GM12878 (cell line): Measurements from ENCODE around the gene LOX. TPM values are rescaled to one million over a fixed set of nuclear protein-coding genes. Genes with fewer than 3 reads are reported as not detected.

Source experiments
- ATAC-seq: fragments of 200-7000 bp; cut with Tn5 transposase; 3 replicates; pipeline ENCODE4 v1.9.1; 2020; ENCODE audit warnings: mild to moderate bottlenecking, moderate library complexity
- BruUV-seq: library from RNA; stranded (reverse); fragments of 400-500 nt; replicated peaks from 2 replicates; lab custom pipeline; 2021; lab: Mats Ljungman, UMichigan
- CTCF ChIA-PET: fragments of 300-600 bp; sonication (Branson Sonifier 250); formaldehyde crosslinking; extraction: SDS; loops from one replicate; lab custom pipeline; 2021; ENCODE audit warnings: inconsistent platforms; lab: Yijun Ruan, JAX
- POLR2A ChIA-PET: fragments of 350-600 bp; formaldehyde crosslinking; extraction: SDS; loops from one replicate; lab custom pipeline; 2021; ENCODE audit warnings: inconsistent platforms; lab: Charles Lee
- RAD21 ChIA-PET: fragments of 300-600 bp; sonication (Branson Sonifier 250); formaldehyde crosslinking; loops from one replicate; lab custom pipeline; 2023; ENCODE audit warnings: antibody characterized with exemption; ENCODE audit not compliant: unreplicated experiment; lab: Charles Lee
- SMC1A ChIA-PET: fragments of 300-600 bp; sonication (Branson Sonifier 250); formaldehyde crosslinking; loops from one replicate; lab custom pipeline; 2023; ENCODE audit not compliant: unreplicated experiment, uncharacterized antibody; lab: Charles Lee
- DNase-seq: peaks from one replicate; pipeline ENCODE4 v3.0.0-alpha.2; 2011; ENCODE audit warnings: low read depth, low spot score
- FAIRE-seq: peaks from 3 replicates; lab custom pipeline; 2011; peaks lifted over from hg19 to GRCh38; lab: Jason Lieb, UNC
- H2AFZ ChIP-seq: 2 replicates; pipeline ENCODE4 v1.6.0; 2011; ENCODE audit warnings: low read depth, low read length, control low read depth; ENCODE audit not compliant: control insufficient read depth
- H3K27ac ChIP-seq: 2 replicates; pipeline ENCODE4 v1.5.1; 2011; ENCODE audit warnings: control low read depth; ENCODE audit not compliant: control insufficient read depth, insufficient read depth
- H3K27me3 ChIP-seq, 2 experiments: replicated peaks in 1 of 2; 2 replicates each; pipeline versions ENCODE4 v1.6.0 to v1.6.1; 2011; ENCODE audit warnings: low read length in 1 of 2; ENCODE audit not compliant: control insufficient read depth in 2 of 2, insufficient read depth in 2 of 2
- H3K36me3 ChIP-seq, 2 experiments: 2 replicates each; pipeline ENCODE4 v1.5.1; 2011; ENCODE audit warnings: low read length in 1 of 2; ENCODE audit not compliant: control insufficient read depth in 2 of 2, insufficient read depth in 2 of 2
- H3K4me1 ChIP-seq: 2 replicates; pipeline ENCODE4 v1.6.1; 2011; ENCODE audit warnings: mild to moderate bottlenecking, low read length, moderate library complexity, mixed read lengths; ENCODE audit not compliant: control insufficient read depth, insufficient read depth
- H3K4me2 ChIP-seq: 2 replicates; pipeline ENCODE4 v1.6.0; 2011; ENCODE audit warnings: control low read depth; ENCODE audit not compliant: control insufficient read depth, insufficient read depth
- H3K4me3 ChIP-seq: fragments of 200-600 bp; sonication (generic); 2 replicates; pipeline ENCODE4 v1.5.1; 2016
- H3K79me2 ChIP-seq: 2 replicates; pipeline ENCODE4 v1.6.0; 2011; ENCODE audit warnings: low read length; ENCODE audit not compliant: control insufficient read depth, insufficient read depth
- H3K9ac ChIP-seq: 2 replicates; pipeline ENCODE4 v1.8.0; 2011; ENCODE audit warnings: low read length, control low read depth, mixed read lengths; ENCODE audit not compliant: control insufficient read depth, insufficient read depth
- H3K9me3 ChIP-seq: replicated peaks from 3 replicates; pipeline ENCODE4 v1.5.1; 2011; ENCODE audit warnings: mild to moderate bottlenecking, low read length; ENCODE audit not compliant: control insufficient read depth, insufficient read depth
- H4K20me1 ChIP-seq: 2 replicates; pipeline ENCODE4 v1.6.0; 2011; ENCODE audit not compliant: control insufficient read depth, insufficient read depth
- FOS ChIP-seq: IDR thresholded peaks from 3 replicates; pipeline ENCODE4 v1.6.1; 2011; ENCODE audit warnings: borderline replicate concordance; ENCODE audit not compliant: insufficient read length; ENCODE audit errors: extremely low read depth
- FOXK2 ChIP-seq: fragments of 450-650 bp; IDR thresholded peaks from 2 replicates; pipeline ENCODE4 v1.6.1; 2017; ENCODE audit warnings: mild to moderate bottlenecking, moderate library complexity
- HDAC6 ChIP-seq: fragments of 200-600 bp; sonication (generic); IDR thresholded peaks from one replicate; pipeline ENCODE4 v1.8.0; 2017; ENCODE audit warnings: antibody characterized with exemption; ENCODE audit not compliant: unreplicated experiment
- JUNB ChIP-seq: IDR thresholded peaks from 2 replicates; pipeline ENCODE4 v1.6.1; 2016; ENCODE audit warnings: antibody characterized with exemption, mild to moderate bottlenecking
- KDM1A ChIP-seq: fragments of 200-600 bp; sonication (generic); IDR thresholded peaks from 2 replicates; pipeline ENCODE4 v1.6.1; 2016; ENCODE audit warnings: borderline replicate concordance
- SMC3 ChIP-seq: IDR thresholded peaks from 2 replicates; pipeline ENCODE4 v1.6.1; 2011; ENCODE audit warnings: low read length, improper control_type of control experiment, borderline replicate concordance
- SRF ChIP-seq, 2 experiments: IDR thresholded peaks; 2 replicates each; pipeline ENCODE4 v1.6.1; 2011; ENCODE audit warnings: low read depth in 2 of 2, low read length in 2 of 2, mild to moderate bottlenecking in 1 of 2, moderate library complexity in 1 of 2
- TCF3 ChIP-seq: IDR thresholded peaks from 2 replicates; pipeline ENCODE4 v1.6.1; 2012; ENCODE audit warnings: low read depth, mild to moderate bottlenecking, low read length, borderline replicate concordance; ENCODE audit not compliant: insufficient read depth
- TCF7 ChIP-seq: IDR thresholded peaks from 2 replicates; pipeline ENCODE4 v1.6.1; 2014; ENCODE audit warnings: antibody characterized with exemption, borderline replicate concordance
- ZBTB40 ChIP-seq: fragments of 450-650 bp; IDR thresholded peaks from 2 replicates; pipeline ENCODE4 v1.6.1; 2016; ENCODE audit warnings: mild to moderate bottlenecking, moderate library complexity, borderline replicate concordance
- WGBS: methylation state at CpG from one replicate; pipeline ENCODE4 v1.1.6; 2016; ENCODE audit warnings: low lambda C conversion rate; ENCODE audit not compliant: insufficient replicate concordance, insufficient coverage; ENCODE audit errors: missing lambda C conversion rate; 5-methylcytosine and 5-hydroxymethylcytosine counted together
- in situ Hi-C: fragments of 300-500 bp; cut with MboI; formaldehyde crosslinking; loops from 9 replicates; pipeline ENCODE4 v1.14.3; 2018; ENCODE audit warnings: mixed read lengths
- intact Hi-C: fragments of 100-400 bp; cut with micrococcal nuclease; formaldehyde crosslinking; loops from one replicate; pipeline ENCODE4 v1.14.2; 2022; ENCODE audit not compliant: unreplicated experiment
- polyA plus RNA-seq, 11 experiments: library from polyadenylated mRNA; depleted of rRNA in 4 of 11; unstranded in 6 of 11; stranded (reverse) in 5 of 11; fragments of >200 nt; fragmentation: Nextera tagmentation in 4 of 11; fragmentation: Illumina TruSeq in 1 of 11; extraction: Ambion mirVana in 4 of 11; extraction: Trizol in 1 of 11; gene quantifications; 1 replicate in 1 of 11; 2 replicates in 10 of 11; pipeline versions ENCODE4 v1.2.1 to v1.2.3, GENCODE V29; 2011 to 2016; ENCODE audit warnings: inconsistent platforms in 2 of 11, missing spikeins in 2 of 11, low read depth in 1 of 11
- total RNA-seq, 4 experiments: library from RNA; depleted of rRNA in 3 of 4; stranded (reverse); fragments of >200 nt in 3 of 4; fragmentation: Illumina TruSeq in 1 of 4; extraction: Trizol in 1 of 4; gene quantifications; 2 replicates each; pipeline versions ENCODE4 v1.2.1 to v1.2.3, GENCODE V29; 2013 to 2021

The LOX gene
- total and polyA plus RNA-seq, 10 of the 15 experiments (the other 5 are each of a cell fraction or from before 2014, with no cell fraction given): 0.03 to 0.69 (median 0.07) TPM; not detected in 1

- Histone ChIP-seq H3K9ac (no peak overlapping the region), H3K9me3 (no peaks in the 10 kb centered on the region), H3K4me2 (no peak overlapping the region), H4K20me1 (no peaks in the 10 kb centered on the region), H3K4me3 (no peak overlapping the region), H3K36me3 (peaks cover 0 to 4% of the 10 kb centered on the region in 2 experiments; a peak in 1 of 4 replicates), H2AFZ (no peak overlapping the region), H3K4me1 (no peaks in the 10 kb centered on the region), H3K79me2 (no peaks in the 10 kb centered on the region), H3K27ac (no peak overlapping the region), H3K27me3 (no peaks in the 10 kb centered on the region)
- no peak for FAIRE-seq
- no TSS peak for BruUV-seq
- CTCF ChIA-PET: interaction anchor here (0.6 kb wide), 1 partner anchor 35 kb away, joined by 3 read pairs; no protein-coding TSS in a partner anchor
- intact Hi-C loops: no loop called here
- SMC1A ChIA-PET: no interaction called here
- TF ChIP-seq JUNB (peak; percentile 68), FOS (no peak), TCF7 (peak; percentile 14; the same call in 1 of the 2 replicates)
- in situ Hi-C loops: no loop called here
- 71% methylated on average over 7 of the region's 7 CpGs for WGBS
- RAD21 ChIA-PET: no interaction called here
- POLR2A ChIA-PET: no interaction called here
- no peak for ATAC-seq
- DNase-seq: no peak
Observed at GRCh38 chr5:122019919-122020590, 58.0 kb downstream of the LOX start.

GRCh38 chr5:122015471-122015870 is 62.6 kb downstream of the LOX start:
- ChIA-PET SMC1A (interaction anchor here (1.2 kb wide), 1 partner anchor 52 kb away, joined by 3 read pairs; no protein-coding TSS in a partner anchor), POLR2A (no interaction called here), CTCF (interaction anchor here (1.0 kb wide), 1 partner anchor 277 kb away, joined by 3 read pairs; no protein-coding TSS in a partner anchor), RAD21 (no interaction called here)
- no peaks in the 10 kb centered on the region for H3K4me1 ChIP-seq
- ATAC-seq: no peak
- no peaks in the 10 kb centered on the region for H4K20me1 ChIP-seq
- 96% methylated on average over 5 of the region's 5 CpGs for WGBS
- H3K79me2 ChIP-seq: no peaks in the 10 kb centered on the region
- FAIRE-seq: no peak
- DNase-seq: no peak
- no peaks in the 10 kb centered on the region for H3K9me3 ChIP-seq
- H3K4me2 ChIP-seq: no peak overlapping the region
- BruUV-seq: no TSS peak
- in situ Hi-C loops (no loop called here), intact Hi-C loops (no loop called here)
- no peaks in the 10 kb centered on the region for H3K27me3 ChIP-seq
- H3K9ac ChIP-seq: no peak overlapping the region
- H3K36me3 ChIP-seq: no peaks in the 10 kb centered on the region; a peak in 1 of 4 replicates
- H3K4me3 ChIP-seq: no peak overlapping the region
- H2AFZ ChIP-seq: no peak overlapping the region
- H3K27ac ChIP-seq: no peak overlapping the region
- TF ChIP-seq FOXK2 (no peak), KDM1A (no peak), SMC3 (no peak), SRF (IDR thresholded peaks at IDR 0.05; ENCODE audit: low read depth in 2 of 2, low read length in 2 of 2) (no peak), HDAC6 (no peak), ZBTB40 (no peak), JUNB (no peak), TCF3 (no peak)
